PFSK-1 (cell line): ENCODE data around the gene DGCR8.

Experiments used
- POLR2AphosphoS5 ChIP-seq: IDR thresholded peaks from 2 replicates; pipeline ENCODE4 v1.6.1; 2012; ENCODE audit warnings: low read depth, mild to moderate bottlenecking, control low read depth, low read length, moderate library complexity
- SIN3A ChIP-seq: IDR thresholded peaks from 2 replicates; pipeline ENCODE4 v1.6.1; 2012; ENCODE audit warnings: mild to moderate bottlenecking, low read length, moderate library complexity, borderline replicate concordance; ENCODE audit not compliant: insufficient read depth
- TF ChIP-seq, protein P1 (sequence below), 2 experiments: IDR thresholded peaks; 2 replicates each; pipeline versions ENCODE4 v1.6.1 to v1.8.0; 2011 to 2012; ENCODE audit warnings: low read depth in 2 of 2, low read length in 2 of 2, control low read depth in 1 of 2, inconsistent platforms in 1 of 2, mild to moderate bottlenecking in 1 of 2, moderate library complexity in 1 of 2; ENCODE audit not compliant: insufficient read depth in 1 of 2

DNA sequence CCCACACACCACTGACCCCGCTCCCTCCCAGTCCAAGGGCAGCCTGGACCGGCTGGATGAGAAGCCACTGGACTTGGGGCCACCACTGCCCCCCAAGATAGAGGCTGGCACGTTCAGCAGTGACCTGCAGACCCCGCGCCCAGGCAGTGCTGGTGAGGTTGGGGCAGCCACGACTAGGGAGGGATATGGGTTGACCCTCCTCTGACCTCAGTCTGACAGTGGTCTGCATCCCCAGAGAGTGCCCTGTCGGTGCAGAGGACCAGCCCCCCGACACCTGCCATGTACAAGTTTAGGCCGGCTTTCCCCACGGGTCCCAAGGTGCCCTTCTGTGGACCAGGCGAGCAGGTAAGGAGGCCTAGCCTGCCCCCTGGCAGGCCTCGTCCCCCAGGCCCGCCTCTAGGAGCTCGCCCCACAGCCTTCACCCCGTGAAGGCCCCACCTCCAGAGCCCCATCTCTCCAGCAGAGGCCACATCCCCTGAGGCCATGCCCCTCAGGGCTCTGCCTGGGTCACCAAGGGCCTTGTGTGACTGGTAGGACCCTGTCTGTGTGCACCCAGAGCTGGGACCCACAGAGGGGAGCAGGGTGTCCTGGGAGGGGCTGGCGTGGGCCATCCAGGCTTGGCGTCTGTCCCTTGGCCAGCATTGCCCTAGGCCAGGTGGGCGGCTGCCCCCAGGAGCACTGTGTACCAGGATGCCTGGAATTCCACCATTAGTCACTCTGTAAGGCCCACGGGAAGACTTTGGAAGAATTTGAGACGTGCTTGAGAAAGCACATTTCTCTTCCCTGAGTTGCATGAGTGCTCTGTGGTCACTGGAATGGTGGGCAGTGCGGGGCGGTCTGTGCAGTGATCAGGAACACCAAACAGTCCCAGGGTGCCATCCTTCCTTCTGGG is 61.4 kb downstream of the DGCR8 start:
- TF ChIP-seq POLR2AphosphoS5 (no peak), SIN3A (no peak)
- TF ChIP-seq, protein P1, sequence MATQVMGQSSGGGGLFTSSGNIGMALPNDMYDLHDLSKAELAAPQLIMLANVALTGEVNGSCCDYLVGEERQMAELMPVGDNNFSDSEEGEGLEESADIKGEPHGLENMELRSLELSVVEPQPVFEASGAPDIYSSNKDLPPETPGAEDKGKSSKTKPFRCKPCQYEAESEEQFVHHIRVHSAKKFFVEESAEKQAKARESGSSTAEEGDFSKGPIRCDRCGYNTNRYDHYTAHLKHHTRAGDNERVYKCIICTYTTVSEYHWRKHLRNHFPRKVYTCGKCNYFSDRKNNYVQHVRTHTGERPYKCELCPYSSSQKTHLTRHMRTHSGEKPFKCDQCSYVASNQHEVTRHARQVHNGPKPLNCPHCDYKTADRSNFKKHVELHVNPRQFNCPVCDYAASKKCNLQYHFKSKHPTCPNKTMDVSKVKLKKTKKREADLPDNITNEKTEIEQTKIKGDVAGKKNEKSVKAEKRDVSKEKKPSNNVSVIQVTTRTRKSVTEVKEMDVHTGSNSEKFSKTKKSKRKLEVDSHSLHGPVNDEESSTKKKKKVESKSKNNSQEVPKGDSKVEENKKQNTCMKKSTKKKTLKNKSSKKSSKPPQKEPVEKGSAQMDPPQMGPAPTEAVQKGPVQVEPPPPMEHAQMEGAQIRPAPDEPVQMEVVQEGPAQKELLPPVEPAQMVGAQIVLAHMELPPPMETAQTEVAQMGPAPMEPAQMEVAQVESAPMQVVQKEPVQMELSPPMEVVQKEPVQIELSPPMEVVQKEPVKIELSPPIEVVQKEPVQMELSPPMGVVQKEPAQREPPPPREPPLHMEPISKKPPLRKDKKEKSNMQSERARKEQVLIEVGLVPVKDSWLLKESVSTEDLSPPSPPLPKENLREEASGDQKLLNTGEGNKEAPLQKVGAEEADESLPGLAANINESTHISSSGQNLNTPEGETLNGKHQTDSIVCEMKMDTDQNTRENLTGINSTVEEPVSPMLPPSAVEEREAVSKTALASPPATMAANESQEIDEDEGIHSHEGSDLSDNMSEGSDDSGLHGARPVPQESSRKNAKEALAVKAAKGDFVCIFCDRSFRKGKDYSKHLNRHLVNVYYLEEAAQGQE (IDR thresholded peaks at IDR 0.05; ENCODE audit: insufficient read depth in 1 of 2, low read depth in 2 of 2, low read length in 2 of 2) = no peak
